HG03196 (cell line): Measurements from ENCODE around the gene SLC16A1.
"Not testable (repeated sequence)": the region's sequence is repeated elsewhere in the genome, so short reads cannot be mapped to it uniquely, and the experiment has no call there.

Experiments
- ATAC-seq: cut with Tn5 transposase; IDR thresholded peaks from one replicate; pipeline ENCODE4 v1.9.1; 2021; ENCODE audit not compliant: unreplicated experiment

SLC16A1 gene

DNA sequence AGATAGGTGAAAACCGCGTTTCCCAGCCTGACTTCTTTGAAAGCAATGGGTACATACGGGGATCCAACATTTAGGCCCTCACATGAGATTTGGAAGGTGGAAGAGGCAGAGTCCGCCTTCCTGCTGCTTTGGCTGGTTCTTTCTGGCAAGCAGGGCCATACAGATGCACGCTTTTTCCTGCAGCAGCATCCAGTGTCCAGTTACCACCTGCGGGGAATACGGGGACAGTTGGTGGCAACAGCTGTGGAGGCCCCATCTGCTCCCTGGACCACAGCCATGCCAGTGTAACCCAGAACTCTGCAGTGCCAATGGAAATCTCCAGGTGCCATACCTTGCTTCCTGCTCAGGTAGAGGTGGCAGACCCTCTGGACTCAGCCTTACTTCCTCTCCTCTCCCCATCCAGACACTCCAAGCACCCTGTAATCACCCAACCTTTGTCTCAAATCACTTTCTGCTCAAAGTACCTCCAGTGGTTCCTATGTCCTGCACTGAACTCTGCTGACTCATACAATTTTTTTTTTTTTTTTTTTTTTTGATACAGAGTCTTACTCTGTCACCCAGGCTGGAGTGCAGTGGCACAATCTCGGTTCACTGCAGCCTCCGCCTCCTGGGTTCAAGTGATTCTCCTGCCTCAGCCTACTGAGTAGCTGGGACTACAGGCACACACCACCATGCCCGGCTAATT, 68.3 kb downstream of the SLC16A1 start:
- no peak for ATAC-seq

DNA sequence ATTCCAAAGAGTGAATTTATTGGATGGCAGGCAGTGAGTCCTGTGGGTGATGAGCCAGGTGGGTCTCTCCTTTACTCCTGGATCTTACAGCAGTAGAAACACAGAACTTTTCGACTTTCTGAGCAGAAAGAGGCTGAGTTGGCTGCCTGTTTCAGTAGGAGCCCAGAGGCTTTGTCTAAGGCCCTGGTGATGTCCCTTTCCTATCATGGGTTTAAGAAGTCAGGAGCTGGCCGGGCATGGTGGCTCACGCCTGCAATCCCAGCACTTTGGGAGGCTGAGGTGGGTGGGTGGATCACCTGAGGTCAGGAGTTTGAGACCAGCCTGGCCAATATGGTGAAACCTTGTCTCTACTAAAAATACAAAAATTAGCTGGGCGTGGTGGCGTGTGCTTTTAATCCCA, 71.0 kb downstream of the SLC16A1 start:
- not testable (repeated sequence) for ATAC-seq

DNA sequence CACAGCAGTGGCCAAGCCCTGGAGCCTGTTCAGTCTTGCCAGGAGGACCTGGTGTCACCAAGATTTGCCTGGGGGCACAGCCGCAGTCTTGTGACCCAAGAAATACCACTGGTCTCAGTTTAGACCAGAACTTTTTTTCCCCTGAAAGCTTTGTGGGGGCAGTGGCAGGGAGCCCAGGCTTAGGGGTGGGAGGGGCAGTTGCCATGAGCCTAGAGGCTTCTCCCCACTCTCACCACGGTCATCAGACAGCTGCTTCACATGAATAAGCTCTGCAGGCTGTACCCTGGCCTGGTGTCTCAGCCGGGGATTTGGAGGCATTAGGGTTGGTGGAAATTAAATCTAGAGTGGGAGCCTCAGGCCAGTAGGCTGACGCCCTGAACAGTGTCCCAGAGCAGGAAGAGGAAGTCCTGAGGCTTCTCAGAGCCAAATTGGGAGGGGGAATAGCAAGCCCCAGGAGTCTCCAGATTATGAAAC, 73.7 kb downstream of the SLC16A1 start:
- ATAC-seq: no peak

GRCh38 chr1:112881742-112882127, 74.3 kb downstream of the SLC16A1 start:
- ATAC-seq: no peak

- ATAC-seq: no peak
Measured at GRCh38 chr1:112879834-112880233, 76.2 kb downstream of the SLC16A1 start.

DNA sequence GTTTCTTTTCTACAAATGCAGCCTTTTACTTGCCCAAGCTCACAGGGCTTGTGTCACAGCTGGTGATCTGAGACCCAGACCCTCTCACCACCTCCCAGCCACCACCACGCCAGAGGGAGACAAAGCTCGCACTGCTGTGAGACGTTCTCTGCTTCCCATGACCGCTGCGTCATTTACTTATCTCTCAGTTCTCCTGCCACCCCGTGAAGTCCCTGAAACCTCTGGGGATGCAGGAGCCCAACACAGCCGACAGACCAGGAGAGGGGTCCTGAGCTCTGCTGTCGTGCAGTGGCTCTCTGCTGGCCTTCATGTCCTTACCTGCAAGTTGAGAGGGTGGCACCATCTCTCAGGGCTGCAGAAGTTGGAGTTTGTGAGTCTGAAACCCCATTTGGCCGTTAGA, 77.7 kb downstream of the SLC16A1 start:
- no peak for ATAC-seq

GRCh38 chr1:112877750-112878149, 78.2 kb downstream of the SLC16A1 start:
- no peak for ATAC-seq

DNA sequence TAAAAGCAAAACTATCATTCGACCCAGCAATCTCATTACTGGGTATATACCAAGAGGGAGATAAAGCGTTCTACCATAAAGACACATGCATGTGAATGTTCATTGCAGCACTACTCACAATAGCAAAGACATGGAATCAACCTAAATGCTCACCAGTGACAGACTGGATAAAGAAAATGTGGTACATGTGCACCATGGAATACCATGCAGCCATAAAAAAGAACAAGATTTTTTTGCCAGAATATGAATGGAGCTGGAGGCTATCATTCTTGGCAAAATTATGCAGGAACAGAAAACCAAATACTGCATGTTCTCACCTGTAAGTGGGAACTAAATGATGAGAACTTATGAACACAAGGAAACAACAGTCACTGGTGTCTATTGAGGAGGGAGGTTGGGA, 79.7 kb downstream of the SLC16A1 start:
- no peak for ATAC-seq

DNA sequence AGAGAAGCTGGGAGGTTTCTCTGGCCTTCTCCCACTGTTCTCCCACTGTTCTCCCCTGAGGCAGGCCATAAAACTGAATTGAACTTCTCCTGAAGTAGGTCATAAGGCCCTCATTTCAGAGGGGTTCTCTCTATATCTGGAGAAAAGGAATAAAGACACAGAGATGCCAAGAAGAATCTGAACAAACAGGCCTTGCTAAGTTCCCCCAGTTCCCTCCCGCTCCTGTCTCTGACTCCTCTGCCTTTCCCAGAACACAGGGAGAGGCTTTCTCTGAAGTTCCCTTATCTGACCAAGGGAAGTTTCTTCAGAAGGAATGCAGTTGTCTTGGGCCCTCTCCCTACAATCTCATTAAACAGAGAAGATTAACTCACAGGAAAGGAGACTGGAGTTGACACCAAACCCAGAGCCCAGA, 83.4 kb downstream of the SLC16A1 start:
- no peak for ATAC-seq

GRCh38 chr1:112870887-112871646, 84.9 kb downstream of the SLC16A1 start:
- no peak for ATAC-seq

- ATAC-seq: no peak
Measured at GRCh38 chr1:112869895-112870294, 86.1 kb downstream of the SLC16A1 start.

GRCh38 chr1:112868191-112868590, 87.8 kb downstream of the SLC16A1 start:
- no peak for ATAC-seq

GRCh38 chr1:112866981-112867380, 89.0 kb downstream of the SLC16A1 start:
- ATAC-seq: no peak

- ATAC-seq: no peak
Measured at GRCh38 chr1:112866151-112866550, 89.8 kb downstream of the SLC16A1 start.

GRCh38 chr1:112862753-112863426, 93.1 kb downstream of the SLC16A1 start:
- ATAC-seq: no peak
